ENCODE results near the gene RCBTB2. TPM values are rescaled to one million over a fixed set of nuclear protein-coding genes. Genes with fewer than 3 reads are reported as not detected.

Gene RCBTB2
- total RNA-seq, 1 donor from 2014 or later: 38.4 TPM

GRCh38 chr13:48578516-48579164 lies 45.8 kb upstream of the RCBTB2 start:
- Histone ChIP-seq H3K4me3 (no peak overlapping the region), H3K79me2 (ENCODE audit: low read depth) (no peaks in the 10 kb centered on the region), H4K20me1 (ENCODE audit: low read depth) (no peaks in the 10 kb centered on the region), H2AFZ (replicated peaks) (peak overlapping the region; percentile 89), H3K4me2 (no peak overlapping the region), H3K9me3 (ENCODE audit: low read depth) (no peaks in the 10 kb centered on the region), H3K36me3 (no peaks in the 10 kb centered on the region), H3K4me1 (peaks cover 8% of the 10 kb centered on the region), H3F3A (ENCODE audit: low read depth) (no peaks in the 10 kb centered on the region), H3K9ac (no peak overlapping the region), H3K27me3 (no peaks in the 10 kb centered on the region), H3K27ac (no peak overlapping the region)
- H3K27me3 Mint-ChIP-seq (ENCODE audit: insufficient read depth, low read depth): peaks cover 7% of the 10 kb centered on the region
- TF ChIP-seq, protein P1, sequence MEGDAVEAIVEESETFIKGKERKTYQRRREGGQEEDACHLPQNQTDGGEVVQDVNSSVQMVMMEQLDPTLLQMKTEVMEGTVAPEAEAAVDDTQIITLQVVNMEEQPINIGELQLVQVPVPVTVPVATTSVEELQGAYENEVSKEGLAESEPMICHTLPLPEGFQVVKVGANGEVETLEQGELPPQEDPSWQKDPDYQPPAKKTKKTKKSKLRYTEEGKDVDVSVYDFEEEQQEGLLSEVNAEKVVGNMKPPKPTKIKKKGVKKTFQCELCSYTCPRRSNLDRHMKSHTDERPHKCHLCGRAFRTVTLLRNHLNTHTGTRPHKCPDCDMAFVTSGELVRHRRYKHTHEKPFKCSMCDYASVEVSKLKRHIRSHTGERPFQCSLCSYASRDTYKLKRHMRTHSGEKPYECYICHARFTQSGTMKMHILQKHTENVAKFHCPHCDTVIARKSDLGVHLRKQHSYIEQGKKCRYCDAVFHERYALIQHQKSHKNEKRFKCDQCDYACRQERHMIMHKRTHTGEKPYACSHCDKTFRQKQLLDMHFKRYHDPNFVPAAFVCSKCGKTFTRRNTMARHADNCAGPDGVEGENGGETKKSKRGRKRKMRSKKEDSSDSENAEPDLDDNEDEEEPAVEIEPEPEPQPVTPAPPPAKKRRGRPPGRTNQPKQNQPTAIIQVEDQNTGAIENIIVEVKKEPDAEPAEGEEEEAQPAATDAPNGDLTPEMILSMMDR (IDR thresholded peaks at IDR 0.05): no peak
- TF ChIP-seq EZH2phosphoT487 (IDR thresholded peaks at IDR 0.05): no peak
- no peak for TF ChIP-seq EZH2 (IDR thresholded peaks at IDR 0.05)
- no peak overlapping the region for H3K27ac Mint-ChIP-seq
- no peak overlapping the region for H3K4me3 Mint-ChIP-seq
- no peaks in the 10 kb centered on the region for H3K9me3 Mint-ChIP-seq
- no peaks in the 10 kb centered on the region for H3K36me3 Mint-ChIP-seq
- DNase-seq (ENCODE audit: low spot score): no peak
- H3K4me1 Mint-ChIP-seq: no peaks in the 10 kb centered on the region

DNA sequence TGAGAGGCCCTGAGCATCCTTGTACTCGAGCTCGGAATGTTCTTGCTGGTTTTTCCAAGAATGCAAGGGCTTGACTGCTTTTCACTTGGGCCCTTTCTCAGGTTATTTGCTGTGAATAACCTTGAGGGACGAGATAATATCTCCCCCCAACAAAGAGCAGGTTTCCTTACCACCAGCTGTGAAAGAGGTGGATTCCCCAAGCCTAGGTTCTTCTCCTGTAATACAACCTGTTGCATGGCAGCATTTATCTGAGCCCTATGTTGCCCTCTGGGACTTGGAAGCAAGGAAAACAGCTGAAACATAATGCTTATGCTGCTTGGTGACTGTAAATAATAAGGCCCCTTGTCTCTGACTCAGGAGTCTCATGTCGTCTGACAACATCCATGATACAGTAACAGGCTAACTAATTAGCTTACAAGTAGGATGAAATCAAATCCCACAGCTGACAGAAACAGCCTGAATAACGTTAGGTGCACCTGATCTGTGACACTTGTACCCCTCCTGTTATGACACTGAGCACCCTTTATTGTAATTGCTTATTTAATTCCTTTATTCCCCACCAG lies 43.6 kb upstream of the RCBTB2 start:
- no peaks in the 10 kb centered on the region for H3F3A ChIP-seq (ENCODE audit: low read depth)
- H2AFZ ChIP-seq (replicated peaks): no peak overlapping the region
- no peaks in the 10 kb centered on the region for H3K9me3 ChIP-seq (ENCODE audit: low read depth)
- no peaks in the 10 kb centered on the region for H3K36me3 Mint-ChIP-seq
- peaks cover 2% of the 10 kb centered on the region for H3K27me3 Mint-ChIP-seq (ENCODE audit: insufficient read depth, low read depth)
- no peak for DNase-seq (ENCODE audit: low spot score)
- H3K27ac Mint-ChIP-seq: no peak overlapping the region
- no peak overlapping the region for H3K9ac ChIP-seq
- H3K4me3 Mint-ChIP-seq: no peak overlapping the region
- H3K4me3 ChIP-seq: no peak overlapping the region
- no peaks in the 10 kb centered on the region for H3K36me3 ChIP-seq
- peaks cover 4% of the 10 kb centered on the region for H3K4me1 Mint-ChIP-seq
- no peaks in the 10 kb centered on the region for H3K9me3 Mint-ChIP-seq
- no peaks in the 10 kb centered on the region for H4K20me1 ChIP-seq (ENCODE audit: low read depth)
- H3K27ac ChIP-seq: no peak overlapping the region
- no peaks in the 10 kb centered on the region for H3K79me2 ChIP-seq (ENCODE audit: low read depth)
- H3K27me3 ChIP-seq: no peaks in the 10 kb centered on the region
- H3K4me2 ChIP-seq: no peak overlapping the region
- H3K4me1 ChIP-seq: peaks cover 8% of the 10 kb centered on the region
- TF ChIP-seq, protein P1 (IDR thresholded peaks at IDR 0.05): no peak
- TF ChIP-seq EZH2 (IDR thresholded peaks at IDR 0.05): no peak
- no peak for TF ChIP-seq EZH2phosphoT487 (IDR thresholded peaks at IDR 0.05)

- Mint-ChIP-seq H3K4me1 (peaks cover 14% of the 10 kb centered on the region), H3K27ac (no peak overlapping the region), H3K36me3 (no peaks in the 10 kb centered on the region), H3K9me3 (no peaks in the 10 kb centered on the region), H3K27me3 (ENCODE audit: insufficient read depth, low read depth) (peaks cover 2% of the 10 kb centered on the region), H3K4me3 (no peak overlapping the region)
- no peaks in the 10 kb centered on the region for H3K27me3 ChIP-seq
- no peak overlapping the region for H3K9ac ChIP-seq
- no peak overlapping the region for H3K4me3 ChIP-seq
- H3K4me2 ChIP-seq: no peak overlapping the region
- H3K79me2 ChIP-seq (ENCODE audit: low read depth): no peaks in the 10 kb centered on the region
- no peaks in the 10 kb centered on the region for H3K36me3 ChIP-seq
- no peak for DNase-seq (ENCODE audit: low spot score)
- no peaks in the 10 kb centered on the region for H3K9me3 ChIP-seq (ENCODE audit: low read depth)
- no peaks in the 10 kb centered on the region for H3F3A ChIP-seq (ENCODE audit: low read depth)
- peaks cover 10% of the 10 kb centered on the region for H3K4me1 ChIP-seq
- TF ChIP-seq, protein P1 (IDR thresholded peaks at IDR 0.05): no peak
- TF ChIP-seq EZH2 (IDR thresholded peaks at IDR 0.05) (no peak), EZH2phosphoT487 (IDR thresholded peaks at IDR 0.05) (no peak)
- no peak overlapping the region for H2AFZ ChIP-seq (replicated peaks)
- H3K27ac ChIP-seq: no peak overlapping the region
- no peaks in the 10 kb centered on the region for H4K20me1 ChIP-seq (ENCODE audit: low read depth)
These were observed 42.2 kb upstream of the RCBTB2 start for GRCh38 chr13:48575031-48575430.

Data from neural progenitor cell (in vitro differentiated cells).